ENCODE measurements around the gene GAP43. TPM values are rescaled to one million over a fixed set of nuclear protein-coding genes. Genes with fewer than 3 reads are reported as not detected.

Gene GAP43
- polyA plus RNA-seq (2012; ENCODE audit: missing spikeins), result not detected

- no peak for TF ChIP-seq POLR2AphosphoS5 (IDR thresholded peaks at IDR 0.05; ENCODE audit: low read depth, low read length)
- TF ChIP-seq POLR2A (IDR thresholded peaks at IDR 0.05; ENCODE audit: low read depth, low read length), result no peak
- no peak for TF ChIP-seq TAF1 (IDR thresholded peaks at IDR 0.05; ENCODE audit: borderline replicate concordance, low read depth, low read length)
- FAIRE-seq (no peak), DNase-seq (ENCODE audit: insufficient read length) (no peak)
These were observed at the start of gene GAP43 for GRCh38 chr3:115623044-115623868. Gene GAP43, plus strand, starts transcription at chr3:115623510. Its CDS starts 180 bp downstream, at chr3:115623690.

GRCh38 chr3:115576325-115576875 is 46.9 kb upstream of the GAP43 start:
- FAIRE-seq (no peak), DNase-seq (ENCODE audit: insufficient read length) (no peak)
- no peak for TF ChIP-seq TAF1 (IDR thresholded peaks at IDR 0.05; ENCODE audit: borderline replicate concordance, low read depth, low read length)
- TF ChIP-seq POLR2A (IDR thresholded peaks at IDR 0.05; ENCODE audit: low read depth, low read length), result no peak
- no peak for TF ChIP-seq POLR2AphosphoS5 (IDR thresholded peaks at IDR 0.05; ENCODE audit: low read depth, low read length)

- TF ChIP-seq TAF1 (IDR thresholded peaks at IDR 0.05; ENCODE audit: borderline replicate concordance, low read depth, low read length) (no peak), POLR2A (IDR thresholded peaks at IDR 0.05; ENCODE audit: low read depth, low read length) (no peak), POLR2AphosphoS5 (IDR thresholded peaks at IDR 0.05; ENCODE audit: low read depth, low read length) (no peak)
- DNase-seq (ENCODE audit: insufficient read length), result no peak
- no peak for FAIRE-seq
These were observed 46.3 kb upstream of the GAP43 start for GRCh38 chr3:115577000-115577399.

- FAIRE-seq (no peak), DNase-seq (ENCODE audit: insufficient read length) (no peak)
- no peak for TF ChIP-seq TAF1 (IDR thresholded peaks at IDR 0.05; ENCODE audit: borderline replicate concordance, low read depth, low read length)
- no peak for TF ChIP-seq POLR2A (IDR thresholded peaks at IDR 0.05; ENCODE audit: low read depth, low read length)
- TF ChIP-seq POLR2AphosphoS5 (IDR thresholded peaks at IDR 0.05; ENCODE audit: low read depth, low read length), result no peak
These were observed 45.0 kb upstream of the GAP43 start for GRCh38 chr3:115578331-115578730.

GRCh38 chr3:115580566-115580965 is 42.7 kb upstream of the GAP43 start:
- DNase-seq (ENCODE audit: insufficient read length) (no peak), FAIRE-seq (no peak)
- no peak for TF ChIP-seq POLR2A (IDR thresholded peaks at IDR 0.05; ENCODE audit: low read depth, low read length)
- no peak for TF ChIP-seq POLR2AphosphoS5 (IDR thresholded peaks at IDR 0.05; ENCODE audit: low read depth, low read length)
- TF ChIP-seq TAF1 (IDR thresholded peaks at IDR 0.05; ENCODE audit: borderline replicate concordance, low read depth, low read length), result no peak

- TF ChIP-seq TAF1 (IDR thresholded peaks at IDR 0.05; ENCODE audit: borderline replicate concordance, low read depth, low read length), result no peak
- TF ChIP-seq POLR2A (IDR thresholded peaks at IDR 0.05; ENCODE audit: low read depth, low read length), result no peak
- no peak for TF ChIP-seq POLR2AphosphoS5 (IDR thresholded peaks at IDR 0.05; ENCODE audit: low read depth, low read length)
- DNase-seq (ENCODE audit: insufficient read length), result no peak
- no peak for FAIRE-seq
These were observed 41.8 kb upstream of the GAP43 start for GRCh38 chr3:115581362-115582135.

GRCh38 chr3:115588201-115589115 is 34.9 kb upstream of the GAP43 start:
- no peak for TF ChIP-seq TAF1 (IDR thresholded peaks at IDR 0.05; ENCODE audit: borderline replicate concordance, low read depth, low read length)
- TF ChIP-seq POLR2A (IDR thresholded peaks at IDR 0.05; ENCODE audit: low read depth, low read length), result no peak
- no peak for TF ChIP-seq POLR2AphosphoS5 (IDR thresholded peaks at IDR 0.05; ENCODE audit: low read depth, low read length)
- DNase-seq (ENCODE audit: insufficient read length) (no peak), FAIRE-seq (no peak)

GRCh38 chr3:115590873-115591272 is 32.4 kb upstream of the GAP43 start:
- TF ChIP-seq POLR2AphosphoS5 (IDR thresholded peaks at IDR 0.05; ENCODE audit: low read depth, low read length) (no peak), TAF1 (IDR thresholded peaks at IDR 0.05; ENCODE audit: borderline replicate concordance, low read depth, low read length) (no peak), POLR2A (IDR thresholded peaks at IDR 0.05; ENCODE audit: low read depth, low read length) (no peak)
- no peak for FAIRE-seq
- no peak for DNase-seq (ENCODE audit: insufficient read length)

GRCh38 chr3:115595611-115596275 is 27.6 kb upstream of the GAP43 start:
- no peak for DNase-seq (ENCODE audit: insufficient read length)
- TF ChIP-seq TAF1 (IDR thresholded peaks at IDR 0.05; ENCODE audit: borderline replicate concordance, low read depth, low read length) (no peak), POLR2A (IDR thresholded peaks at IDR 0.05; ENCODE audit: low read depth, low read length) (no peak), POLR2AphosphoS5 (IDR thresholded peaks at IDR 0.05; ENCODE audit: low read depth, low read length) (no peak)
- no peak for FAIRE-seq

GRCh38 chr3:115598216-115598615 is 25.1 kb upstream of the GAP43 start:
- TF ChIP-seq POLR2A (IDR thresholded peaks at IDR 0.05; ENCODE audit: low read depth, low read length) (no peak), TAF1 (IDR thresholded peaks at IDR 0.05; ENCODE audit: borderline replicate concordance, low read depth, low read length) (no peak), POLR2AphosphoS5 (IDR thresholded peaks at IDR 0.05; ENCODE audit: low read depth, low read length) (no peak)
- DNase-seq (ENCODE audit: insufficient read length) (no peak), FAIRE-seq (no peak)

All from GM12892 (cell line).